H1 (cell line): ENCODE measurements around the gene WDR7. TPM values are rescaled to one million over a fixed set of nuclear protein-coding genes. Genes with fewer than 3 reads are reported as not detected.

ENCODE experiments used
- CHD2 ChIP-seq: IDR thresholded peaks from 2 replicates; pipeline ENCODE4 v1.6.1; 2012; ENCODE audit warnings: low read length, improper control_type of control experiment
- SP4 ChIP-seq: IDR thresholded peaks from 2 replicates; pipeline ENCODE4 v1.6.1; 2012; ENCODE audit warnings: low read length, inconsistent platforms
- polyA plus RNA-seq, 7 experiments: library from polyadenylated mRNA; depleted of rRNA in 3 of 7; stranded (reverse) in 5 of 7; unstranded in 2 of 7; fragments of >200 nt in 5 of 7; fragments of 200-250 nt in 2 of 7; gene quantifications; 1 replicate in 5 of 7; 2 replicates in 1 of 7; 4 replicates in 1 of 7; pipeline versions ENCODE4 v1.2.1 to v1.2.3, GENCODE V29; 2011 to 2013; ENCODE audit warnings: missing spikeins in 2 of 7, mixed read lengths in 2 of 7
- total RNA-seq: library from RNA; stranded (reverse); fragmentation: NEBNext Ultra II Directional; extraction: Animal tissue kit (Norgen Biotek cat#: 25700); gene quantifications from 2 replicates; pipeline ENCODE4 v1.2.1, GENCODE V29; 2021

The WDR7 gene
- total and polyA plus RNA-seq, 2 of the 8 experiments (the other 6 are each of a cell fraction or from before 2014, with no cell fraction given) = 5.5 to 15.2 TPM

DNA sequence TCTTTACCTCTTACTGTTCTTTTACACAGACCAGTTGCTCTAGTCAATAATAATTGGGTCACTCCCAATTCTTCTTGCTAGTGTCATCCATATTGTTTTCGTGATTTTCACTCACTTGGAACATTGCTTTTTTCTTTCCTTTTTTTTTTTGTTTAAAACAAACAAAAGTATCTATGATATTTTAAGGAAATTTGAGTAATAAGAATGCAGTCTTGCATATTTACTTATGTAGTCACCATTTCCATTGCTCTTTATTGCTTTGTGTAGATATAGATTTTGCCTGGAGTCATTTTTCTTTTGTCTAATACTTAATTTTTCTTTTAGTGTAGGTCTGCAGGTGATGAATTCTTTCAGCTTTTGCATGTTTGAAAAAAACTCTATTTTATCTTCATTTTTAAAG lies 71.9 kb downstream of the WDR7 start (continued):
- no peak for TF ChIP-seq SP4
- no peak for TF ChIP-seq CHD2
